ENCODE measurements around the gene ECM1. TPM values are rescaled to one million over a fixed set of nuclear protein-coding genes. Genes with fewer than 3 reads are reported as not detected.

The ECM1 gene
- total RNA-seq, 1 experiment from 2014 or later, result 1.4 TPM

GRCh38 chr1:150562446-150563339 is 54.8 kb downstream of the ECM1 start:
- H3K27ac ChIP-seq (ENCODE audit: insufficient read length, low read depth, low read length), result peak overlapping the region; percentile 97
- no peak overlapping the region for H2BK120ac ChIP-seq (ENCODE audit: low read depth, low read length, poor library complexity, severe bottlenecking)
- no peak overlapping the region for H2BK15ac ChIP-seq (ENCODE audit: low read depth, low read length)
- peak overlapping the region; percentile 18 for H2BK12ac ChIP-seq (ENCODE audit: insufficient read length, low read depth, low read length)
- peak overlapping the region; percentile 58 for H3K9ac ChIP-seq (ENCODE audit: extremely low read depth, insufficient read length, low read length)
- no peak overlapping the region for H4K91ac ChIP-seq (ENCODE audit: insufficient read length, low read depth, low read length)
- H2AFZ ChIP-seq (ENCODE audit: low read length), result no peak overlapping the region
- TF ChIP-seq, protein P1, sequence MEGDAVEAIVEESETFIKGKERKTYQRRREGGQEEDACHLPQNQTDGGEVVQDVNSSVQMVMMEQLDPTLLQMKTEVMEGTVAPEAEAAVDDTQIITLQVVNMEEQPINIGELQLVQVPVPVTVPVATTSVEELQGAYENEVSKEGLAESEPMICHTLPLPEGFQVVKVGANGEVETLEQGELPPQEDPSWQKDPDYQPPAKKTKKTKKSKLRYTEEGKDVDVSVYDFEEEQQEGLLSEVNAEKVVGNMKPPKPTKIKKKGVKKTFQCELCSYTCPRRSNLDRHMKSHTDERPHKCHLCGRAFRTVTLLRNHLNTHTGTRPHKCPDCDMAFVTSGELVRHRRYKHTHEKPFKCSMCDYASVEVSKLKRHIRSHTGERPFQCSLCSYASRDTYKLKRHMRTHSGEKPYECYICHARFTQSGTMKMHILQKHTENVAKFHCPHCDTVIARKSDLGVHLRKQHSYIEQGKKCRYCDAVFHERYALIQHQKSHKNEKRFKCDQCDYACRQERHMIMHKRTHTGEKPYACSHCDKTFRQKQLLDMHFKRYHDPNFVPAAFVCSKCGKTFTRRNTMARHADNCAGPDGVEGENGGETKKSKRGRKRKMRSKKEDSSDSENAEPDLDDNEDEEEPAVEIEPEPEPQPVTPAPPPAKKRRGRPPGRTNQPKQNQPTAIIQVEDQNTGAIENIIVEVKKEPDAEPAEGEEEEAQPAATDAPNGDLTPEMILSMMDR (conservative IDR thresholded peaks at IDR 0.05), result no peak
- peak overlapping the region; percentile 95 to 100 (median 99) for H3K27ac Mint-ChIP-seq
- H2AK5ac ChIP-seq (ENCODE audit: insufficient read length, low read length), result no peak overlapping the region
- no peaks in the 10 kb centered on the region for H4K20me1 ChIP-seq (ENCODE audit: control insufficient read depth, insufficient read depth, insufficient read length)
- H3K23me2 ChIP-seq (ENCODE audit: insufficient read length, low read depth, low read length, poor library complexity, severe bottlenecking), result peaks cover 11% of the 10 kb centered on the region
- no peak overlapping the region for H2BK20ac ChIP-seq (ENCODE audit: low read depth, low read length, poor library complexity, severe bottlenecking)
- H3K27me3 ChIP-seq (ENCODE audit: insufficient read depth, low read length), result no peaks in the 10 kb centered on the region
- H3K27me3 Mint-ChIP-seq (ENCODE audit: low read depth), result no peaks in the 10 kb centered on the region
- H3K79me2 ChIP-seq (ENCODE audit: insufficient read depth, low read length), result peaks cover 4% of the 10 kb centered on the region; the same call in 1 of the 2 replicates
- H3K4me1 ChIP-seq (ENCODE audit: insufficient read depth, low read length), result peaks cover 10% of the 10 kb centered on the region
- WGBS (ENCODE audit: extremely low coverage, insufficient read length, low lambda C conversion rate), result no CpG with 5 or more reads among the region's 4 CpGs
- peak overlapping the region; percentile 94 for H3K4me2 ChIP-seq (ENCODE audit: insufficient read depth, insufficient read length, low read length)
- peak; percentile 30 for DNase-seq
- H2BK5ac ChIP-seq (ENCODE audit: insufficient read length, low read length), result no peak overlapping the region
- H3K23ac ChIP-seq (ENCODE audit: insufficient read length, low read depth, low read length), result no peak overlapping the region
- H3K36me3 Mint-ChIP-seq (ENCODE audit: insufficient read depth in 1 of 3, low read depth in 3 of 3), result no peaks in the 10 kb centered on the region; a peak in 1 of 7 replicates
- H3K79me1 ChIP-seq (ENCODE audit: insufficient read depth, low read depth, low read length, poor library complexity, severe bottlenecking), result peaks cover 4% of the 10 kb centered on the region
- peak overlapping the region; percentile 72 to 90 for H3K4me3 Mint-ChIP-seq
- H3K4ac ChIP-seq (ENCODE audit: low read depth, low read length), result no peak overlapping the region
- no peak overlapping the region for H3T11ph ChIP-seq (ENCODE audit: low read length)
- peak overlapping the region; percentile 59 for H3K18ac ChIP-seq (ENCODE audit: insufficient read length, low read depth, low read length)
- H3K4me1 Mint-ChIP-seq, result peaks cover 50 to 54% of the 10 kb centered on the region in 2 experiments
- no peak overlapping the region for H3K56ac ChIP-seq (ENCODE audit: insufficient read length, low read depth, low read length)
- H3K14ac ChIP-seq (ENCODE audit: insufficient read depth, low read length), result peak overlapping the region; percentile 49; the same call in 1 of the 2 replicates
- no peak overlapping the region for H4K5ac ChIP-seq (ENCODE audit: insufficient read length, low read depth, low read length)
- no peaks in the 10 kb centered on the region for H3K9me3 ChIP-seq (ENCODE audit: control insufficient read depth, low read depth, low read length)
- H4K8ac ChIP-seq (replicated peaks; ENCODE audit: insufficient read length, low read depth, low read length), result no peak overlapping the region
- no peaks in the 10 kb centered on the region; a peak in 1 of 5 replicates for H3K9me3 Mint-ChIP-seq

Small RNAs within 50 kb of the gene (microRNA-seq; reads per million reads assigned to microRNA genes)
- gene MIR4257 (ENCODE audit: borderline microRNAs expressed) (not detected), gene MIR6878 (ENCODE audit: borderline microRNAs expressed) (not detected)

Other genes with a start within 250 kb of the ECM1 start
- 113 and 115 TPM in 2 replicates for gene APH1A, start 239.1 kb upstream of the ECM1 start, total RNA-seq (2021)
- 20.8 and 21.3 TPM in 2 replicates for gene C1orf54, start 235.3 kb upstream of the ECM1 start, total RNA-seq (2021)
- gene CIART, start 225.6 kb upstream of the ECM1 start, total RNA-seq (2021), result 15.6 TPM in 2 replicates
- gene MRPS21, start 214.2 kb upstream of the ECM1 start, total RNA-seq (2021), result 113 and 114 TPM in 2 replicates
- gene PRPF3, start 186.6 kb upstream of the ECM1 start, total RNA-seq (2021), result 82.3 and 86.1 TPM in 2 replicates
- gene RPRD2, start 144.0 kb upstream of the ECM1 start, total RNA-seq (2021), result 37.9 and 39.0 TPM in 2 replicates
- gene TARS2, start 20.7 kb upstream of the ECM1 start, total RNA-seq (2021), result 36.5 and 38.8 TPM in 2 replicates
- not detected in 2 replicates for gene FALEC, start 7.6 kb downstream of the ECM1 start, total RNA-seq (2021)
- 4.6 and 6.1 TPM in 2 replicates for gene ADAMTSL4, start 41.3 kb downstream of the ECM1 start, total RNA-seq (2021)
- gene MCL1, start 71.5 kb downstream of the ECM1 start, total RNA-seq (2021), result 247 and 250 TPM in 2 replicates
- 212 and 218 TPM in 2 replicates for gene ENSA, start 121.5 kb downstream of the ECM1 start, total RNA-seq (2021)
- gene GOLPH3L, start 189.0 kb downstream of the ECM1 start, total RNA-seq (2021), result 30.0 and 30.5 TPM in 2 replicates
- gene HORMAD1, start 212.8 kb downstream of the ECM1 start, total RNA-seq (2021), result not detected in 2 replicates

All from H9 (cell line).